HCT116 (cell line): Measurements from ENCODE around the gene DDX20.

Source experiments
- CEBPB ChIP-seq: IDR thresholded peaks from 2 replicates; pipeline ENCODE4 v1.6.1; 2012; ENCODE audit warnings: low read depth
- CTCF ChIP-seq, 3 experiments: fragments of 200-600 bp in 1 of 3; sonication (generic) in 1 of 3; IDR thresholded peaks in 2 of 3; conservative IDR thresholded peaks in 1 of 3; 2 replicates each; pipeline ENCODE4 v1.5.1; 2012 to 2017; ENCODE audit warnings: low read depth in 2 of 3, low read length in 2 of 3, antibody characterized with exemption in 1 of 3, borderline replicate concordance in 1 of 3, control low read depth in 1 of 3, mild to moderate bottlenecking in 1 of 3, mixed read lengths in 1 of 3, mixed run types in 1 of 3, moderate library complexity in 1 of 3; ENCODE audit not compliant: insufficient read depth in 1 of 3
- EZH2phosphoT487 ChIP-seq: fragments of 200-600 bp; IDR thresholded peaks from 2 replicates; pipeline ENCODE4 v1.6.1; 2018; ENCODE audit warnings: antibody characterized with exemption, borderline replicate concordance
- FOSL1 ChIP-seq: IDR thresholded peaks from 2 replicates; pipeline ENCODE4 v1.6.1; 2012; ENCODE audit warnings: low read depth
- POLR2A ChIP-seq: IDR thresholded peaks from 2 replicates; pipeline ENCODE4 v1.7.0; 2011; ENCODE audit warnings: borderline replicate concordance; ENCODE audit not compliant: insufficient read depth, insufficient read length; ENCODE audit errors: extremely low read depth
- POLR2AphosphoS5 ChIP-seq: IDR thresholded peaks from 2 replicates; pipeline ENCODE4 v1.6.1; 2011; ENCODE audit warnings: mild to moderate bottlenecking, low read depth, low read length, moderate library complexity
- RAD21 ChIP-seq: IDR thresholded peaks from 2 replicates; pipeline ENCODE4 v1.6.1; 2012; ENCODE audit warnings: low read depth, mild to moderate bottlenecking
- REST ChIP-seq: IDR thresholded peaks from 2 replicates; pipeline ENCODE4 v1.6.1; 2012; ENCODE audit warnings: low read depth

- TF ChIP-seq RAD21 = no peak
- TF ChIP-seq REST = no peak
- no peak for TF ChIP-seq CTCF (IDR thresholded peaks at IDR 0.05 in 2 of 3, conservative IDR thresholded peaks at IDR 0.05 in 1 of 3; ENCODE audit: borderline replicate concordance in 1 of 3, insufficient read depth in 1 of 3, low read depth in 2 of 3, low read length in 2 of 3)
- no peak for TF ChIP-seq CEBPB
- no peak for TF ChIP-seq POLR2AphosphoS5
- TF ChIP-seq FOSL1 = no peak
- no peak for TF ChIP-seq POLR2A
- no peak for TF ChIP-seq EZH2phosphoT487
These were observed 36.1 kb downstream of the DDX20 start for GRCh38 chr1:111791776-111792175.
